IMR-90 (cell line): ENCODE data around the gene GCK. TPM values are rescaled to one million over a fixed set of nuclear protein-coding genes. Genes with fewer than 3 reads are reported as not detected.

ENCODE experiments used
- ATAC-seq: fragments of 200-7000 bp; cut with Tn5 transposase; 2 replicates; pipeline ENCODE4 v1.9.1; 2020; ENCODE audit warnings: low read depth, mild to moderate bottlenecking, moderate library complexity
- BruUV-seq: library from RNA; stranded (reverse); fragments of 400-500 nt; replicated peaks from 2 replicates; lab custom pipeline; 2021; lab: Mats Ljungman, UMichigan
- CTCF ChIA-PET: fragments of 300-600 bp; formaldehyde crosslinking; extraction: SDS; loops from one replicate; lab custom pipeline; 2021; ENCODE audit warnings: antibody characterized with exemption; lab: Yijun Ruan, JAX
- POLR2A ChIA-PET: fragments of 300-600 bp; sonication (Branson Sonifier 250); formaldehyde crosslinking; loops from one replicate; lab custom pipeline; 2022; ENCODE audit warnings: antibody characterized with exemption; ENCODE audit not compliant: unreplicated experiment; lab: Charles Lee
- DNase-seq: peaks from one replicate; pipeline ENCODE4 v3.0.0; 2013
- H2AFZ ChIP-seq: replicated peaks from 2 replicates; pipeline ENCODE3; 2013; ENCODE audit warnings: low read length, mild to moderate bottlenecking; ENCODE audit not compliant: poor library complexity
- H2AK5ac ChIP-seq: 2 replicates; pipeline ENCODE4 v1.6.1; 2013; ENCODE audit warnings: low read depth, low read length, inconsistent platforms
- H2AK9ac ChIP-seq: replicated peaks from 2 replicates; pipeline ENCODE3; 2013; ENCODE audit warnings: mild to moderate bottlenecking, low read depth, low read length, moderate library complexity; ENCODE audit not compliant: poor library complexity
- H2BK120ac ChIP-seq: 2 replicates; pipeline ENCODE4 v1.6.1; 2013; ENCODE audit warnings: low read depth, low read length, inconsistent platforms
- H2BK15ac ChIP-seq: 3 replicates; pipeline ENCODE4 v1.6.1; 2013; ENCODE audit warnings: low read depth, low read length, inconsistent platforms
- H2BK20ac ChIP-seq: 2 replicates; pipeline ENCODE4 v1.6.1; 2013; ENCODE audit warnings: low read depth, mild to moderate bottlenecking, inconsistent platforms, low read length, moderate library complexity
- H2BK5ac ChIP-seq: 2 replicates; pipeline ENCODE4 v1.6.1; 2013; ENCODE audit warnings: mild to moderate bottlenecking, low read depth, low read length, inconsistent platforms; ENCODE audit not compliant: poor library complexity, severe bottlenecking
- H3K14ac ChIP-seq: replicated peaks from 2 replicates; pipeline ENCODE4 v1.6.1; 2013; ENCODE audit warnings: low read depth, low read length, inconsistent platforms
- H3K18ac ChIP-seq: 2 replicates; pipeline ENCODE4 v1.6.1; 2013; ENCODE audit warnings: low read depth, low read length, control low read depth
- H3K23ac ChIP-seq: 2 replicates; pipeline ENCODE4 v1.6.1; 2013; ENCODE audit warnings: low read depth, low read length, inconsistent platforms
- H3K27ac ChIP-seq: 2 replicates; pipeline ENCODE4 v1.5.1; 2013; ENCODE audit warnings: mild to moderate bottlenecking, control low read depth, low read length; ENCODE audit not compliant: insufficient read depth
- H3K27me3 ChIP-seq: 2 replicates; pipeline ENCODE4 v1.6.1; 2013; ENCODE audit warnings: low read length; ENCODE audit not compliant: control insufficient read depth, insufficient read depth
- H3K36me3 ChIP-seq: 2 replicates; pipeline ENCODE4 v1.6.1; 2013; ENCODE audit warnings: low read length, mixed read lengths; ENCODE audit not compliant: control insufficient read depth, insufficient read depth
- H3K4ac ChIP-seq: 2 replicates; pipeline ENCODE4 v1.6.1; 2013; ENCODE audit warnings: low read depth, low read length, inconsistent platforms
- H3K4me1 ChIP-seq: 2 replicates; pipeline ENCODE4 v1.6.1; 2013; ENCODE audit warnings: low read length, mixed read lengths; ENCODE audit not compliant: control insufficient read depth, insufficient read depth
- H3K4me2 ChIP-seq: 2 replicates; pipeline ENCODE4 v1.6.1; 2013; ENCODE audit warnings: low read depth, mild to moderate bottlenecking, control low read depth, low read length, moderate library complexity
- H3K4me3 ChIP-seq: 2 replicates; pipeline ENCODE4 v1.5.1; 2013; ENCODE audit warnings: low read depth, mild to moderate bottlenecking, control low read depth, low read length, moderate library complexity; ENCODE audit not compliant: insufficient read depth
- H3K56ac ChIP-seq: 2 replicates; pipeline ENCODE4 v1.6.1; 2013; ENCODE audit warnings: low read length, inconsistent platforms; ENCODE audit not compliant: insufficient read depth; ENCODE audit errors: extremely low read depth
- H3K79me1 ChIP-seq, 2 experiments: 2 replicates each; pipeline ENCODE4 v1.6.1; 2013; ENCODE audit warnings: low read length in 2 of 2, inconsistent platforms in 1 of 2, low read depth in 1 of 2
- H3K9ac ChIP-seq: 2 replicates; pipeline ENCODE4 v1.6.1; 2013; ENCODE audit warnings: low read depth, low read length, control low read depth
- H3K9me1 ChIP-seq: 2 replicates; pipeline ENCODE4 v1.6.1; 2013; ENCODE audit warnings: low read length, inconsistent platforms; ENCODE audit not compliant: insufficient read depth
- H3K9me3 ChIP-seq: 2 replicates; pipeline ENCODE4 v1.6.1; 2013; ENCODE audit warnings: low read length; ENCODE audit not compliant: control insufficient read depth, insufficient read depth
- H4K20me1 ChIP-seq: 2 replicates; pipeline ENCODE4 v1.6.1; 2013; ENCODE audit warnings: low read length, inconsistent platforms; ENCODE audit not compliant: insufficient read depth
- H4K5ac ChIP-seq: 2 replicates; pipeline ENCODE4 v1.6.1; 2013; ENCODE audit warnings: mild to moderate bottlenecking, low read depth, low read length, control low read depth
- H4K8ac ChIP-seq, 2 experiments: 2 replicates each; pipeline ENCODE4 v1.6.1; 2013; ENCODE audit warnings: low read depth in 2 of 2, low read length in 2 of 2, control low read depth in 1 of 2, inconsistent platforms in 1 of 2
- H4K91ac ChIP-seq: 2 replicates; pipeline ENCODE4 v1.6.1; 2013; ENCODE audit warnings: low read depth, low read length, inconsistent platforms; ENCODE audit not compliant: insufficient read depth
- BHLHE40 ChIP-seq: fragments of 150-350 bp; IDR thresholded peaks from 2 replicates; pipeline ENCODE4 v1.6.1; 2016; ENCODE audit warnings: mild to moderate bottlenecking, low read depth, low read length
- FOS ChIP-seq: fragments of 150-350 bp; IDR thresholded peaks from 2 replicates; pipeline ENCODE4 v1.6.1; 2016; ENCODE audit warnings: low read depth, low read length
- MAZ ChIP-seq: IDR thresholded peaks from 2 replicates; pipeline ENCODE4 v1.6.1; 2012; ENCODE audit warnings: low read depth, mild to moderate bottlenecking, low read length, improper control_type of control experiment, moderate library complexity, borderline replicate concordance
- MXI1 ChIP-seq: IDR thresholded peaks from 2 replicates; pipeline ENCODE4 v1.6.1; 2012; ENCODE audit warnings: low read depth, mild to moderate bottlenecking, low read length, moderate library complexity, borderline replicate concordance
- NFE2L2 ChIP-seq: fragments of 150-350 bp; IDR thresholded peaks from 2 replicates; pipeline ENCODE4 v1.6.1; 2016; ENCODE audit warnings: low read depth, mild to moderate bottlenecking, low read length
- POLR2A ChIP-seq: IDR thresholded peaks from 2 replicates; pipeline ENCODE4 v1.6.1; 2012; ENCODE audit warnings: mild to moderate bottlenecking, low read depth, low read length
- RCOR1 ChIP-seq: IDR thresholded peaks from 2 replicates; pipeline ENCODE4 v1.6.1; 2012; ENCODE audit warnings: mild to moderate bottlenecking, low read length, improper control_type of control experiment; ENCODE audit not compliant: insufficient replicate concordance
- RFX5 ChIP-seq: IDR thresholded peaks from 2 replicates; pipeline ENCODE4 v1.8.0; 2012; ENCODE audit warnings: low read depth, mild to moderate bottlenecking, low read length, moderate library complexity
- SMC3 ChIP-seq: fragments of 150-350 bp; IDR thresholded peaks from 2 replicates; pipeline ENCODE4 v1.6.1; 2016; ENCODE audit warnings: low read depth, mild to moderate bottlenecking, antibody characterized with exemption, low read length, moderate library complexity
- WGBS, 2 experiments: methylation state at CpG; one replicate each; pipeline versions ENCODE4 v1.1.5 to v1.1.7; 2013; ENCODE audit warnings: missing lambda C conversion rate in 2 of 2; ENCODE audit not compliant: insufficient read length in 1 of 2; ENCODE audit errors: extremely low coverage in 2 of 2; 5-methylcytosine and 5-hydroxymethylcytosine counted together
- dilution Hi-C: fragments of 300-500 bp; cut with HindIII; formaldehyde crosslinking; loops from one replicate; pipeline ENCODE4 v1.14.3; 2018; ENCODE audit warnings: low sequenced_read_pairs; ENCODE audit not compliant: unreplicated experiment
- in situ Hi-C: fragments of 300-500 bp; cut with MboI; formaldehyde crosslinking; loops from 3 replicates; pipeline ENCODE4 v1.14.3; 2019; ENCODE audit warnings: low sequenced_read_pairs, inconsistent platforms, mixed read lengths
- intact Hi-C: fragments of 100-400 bp; cut with micrococcal nuclease; formaldehyde crosslinking; loops from 2 replicates; pipeline ENCODE4 v1.10.0; 2022
- polyA plus RNA-seq, 3 experiments: library from polyadenylated mRNA; depleted of rRNA; stranded (reverse); fragments of >200 nt; gene quantifications; 2 replicates each; pipeline ENCODE4 v1.2.3, GENCODE V29; 2012; ENCODE audit warnings: low replicate concordance in 1 of 3
- total RNA-seq: library from RNA; depleted of rRNA; stranded (reverse); fragments of >200 nt; gene quantifications from 2 replicates; pipeline ENCODE4 v1.2.3, GENCODE V29; 2012
- TF ChIP-seq, protein P1 (sequence below): fragments of 150-350 bp; IDR thresholded peaks from 2 replicates; pipeline ENCODE4 v1.6.1; 2016; ENCODE audit warnings: low read depth, mild to moderate bottlenecking, low read length, moderate library complexity, borderline replicate concordance
- TF ChIP-seq, protein P2 (sequence below): conservative IDR thresholded peaks from 2 replicates; pipeline ENCODE4 v1.5.1; 2012; ENCODE audit warnings: mild to moderate bottlenecking, low read depth, low read length, improper control_type of control experiment
- TF ChIP-seq, protein P3 (sequence below): fragments of 150-350 bp; IDR thresholded peaks from 2 replicates; pipeline ENCODE4 v1.6.1; 2017; ENCODE audit warnings: mild to moderate bottlenecking, antibody characterized with exemption, low read length, low read depth

GCK gene
- total and polyA plus RNA-seq, 2 of the 4 experiments (the other 2 are of a cell fraction), result 0.14 to 0.18 TPM

DNA sequence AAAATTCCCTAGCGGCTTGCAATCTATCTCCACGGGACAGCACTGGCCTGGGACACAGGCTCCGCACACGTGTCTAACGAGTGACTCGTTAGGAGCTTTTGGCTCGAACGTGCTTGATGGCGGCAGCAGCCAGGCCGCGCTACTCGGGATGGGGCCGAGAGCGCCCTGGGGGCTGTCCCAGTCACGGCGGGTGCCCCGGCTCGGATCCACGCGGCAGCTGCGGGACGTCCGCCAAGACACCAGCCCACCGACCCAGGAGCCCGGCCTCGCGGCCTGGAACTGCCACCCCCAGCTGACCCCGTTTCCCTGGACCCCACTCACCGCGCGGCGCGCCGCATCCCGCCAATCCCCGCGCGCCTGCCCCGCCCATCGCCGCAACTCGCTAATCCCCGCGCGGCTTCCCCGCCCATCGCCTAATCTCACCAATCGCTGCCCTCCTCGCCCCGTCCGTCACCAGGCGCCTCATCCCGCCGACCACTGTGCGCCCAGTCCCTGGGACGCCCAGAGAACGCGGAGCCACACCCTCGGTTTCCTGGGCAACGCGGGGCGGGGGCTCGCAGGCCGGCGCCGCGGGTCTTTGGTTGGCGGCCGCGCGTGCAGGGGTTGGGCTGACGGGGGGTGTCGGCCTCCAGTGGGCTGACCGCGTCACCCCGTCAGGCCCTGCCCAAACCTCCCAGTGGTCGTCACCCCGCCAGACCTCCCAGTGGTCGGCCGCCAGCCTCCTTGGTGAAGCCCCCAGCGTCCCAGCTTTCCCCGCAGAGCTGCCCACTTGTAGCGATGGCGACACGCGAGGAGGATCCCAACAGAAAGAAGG lies 65.8 kb downstream of the GCK start, which contains the start of gene POLD2:
Gene POLD2 (minus strand): TSS at position 359 of the 814 bp plus-strand sequence. CDS start 1,495 bp downstream, outside the sequence.
- H3K4ac ChIP-seq, result peak within 1 kb of the TSS; percentile 83
- H4K5ac ChIP-seq, result peak within 1 kb of the TSS; percentile 47
- peak; percentile 92 for DNase-seq
- H2AK5ac ChIP-seq, result peak within 1 kb of the TSS; percentile 47; the same call in 1 of the 2 replicates
- ChIA-PET POLR2A (no interaction called here), CTCF (interaction anchor here (1.0 kb wide), 1 partner anchor 73 kb away, joined by 3 read pairs; no protein-coding TSS in a partner anchor)
- H3K4me3 ChIP-seq, result peak within 1 kb of the TSS; percentile 92
- peak within 1 kb of the TSS; percentile 91 for H3K14ac ChIP-seq
- peak within 1 kb of the TSS; percentile 0; the same call in 1 of the 2 replicates for H3K18ac ChIP-seq
- intact Hi-C loops, result loop anchor here (1.0 to 2.0 kb wide), 2 partner anchors 41 to 51 kb away; partner anchors contain the start of gene POLM
- H3K9ac ChIP-seq, result peak within 1 kb of the TSS; percentile 77
- H4K20me1 ChIP-seq, result no peaks in the 10 kb centered on the region; the same call in 1 of the 2 replicates
- peaks cover 16% of the 10 kb centered on the region for H3K9me1 ChIP-seq
- no peak within 1 kb of the TSS for H2BK15ac ChIP-seq
- TF ChIP-seq, protein P1, sequence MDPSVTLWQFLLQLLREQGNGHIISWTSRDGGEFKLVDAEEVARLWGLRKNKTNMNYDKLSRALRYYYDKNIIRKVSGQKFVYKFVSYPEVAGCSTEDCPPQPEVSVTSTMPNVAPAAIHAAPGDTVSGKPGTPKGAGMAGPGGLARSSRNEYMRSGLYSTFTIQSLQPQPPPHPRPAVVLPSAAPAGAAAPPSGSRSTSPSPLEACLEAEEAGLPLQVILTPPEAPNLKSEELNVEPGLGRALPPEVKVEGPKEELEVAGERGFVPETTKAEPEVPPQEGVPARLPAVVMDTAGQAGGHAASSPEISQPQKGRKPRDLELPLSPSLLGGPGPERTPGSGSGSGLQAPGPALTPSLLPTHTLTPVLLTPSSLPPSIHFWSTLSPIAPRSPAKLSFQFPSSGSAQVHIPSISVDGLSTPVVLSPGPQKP, result no peak
- TF ChIP-seq BHLHE40 (peak; percentile 80), NFE2L2 (no peak), POLR2A (peak; percentile 61), SMC3 (0 out of 2 replicates have a peak, but pooled peaks have one; percentile 4), RFX5 (peak; percentile 85), MAZ (peak; percentile 93), FOS (no peak), MXI1 (peak; percentile 97), RCOR1 (peak; percentile 19)
- TF ChIP-seq, protein P2, sequence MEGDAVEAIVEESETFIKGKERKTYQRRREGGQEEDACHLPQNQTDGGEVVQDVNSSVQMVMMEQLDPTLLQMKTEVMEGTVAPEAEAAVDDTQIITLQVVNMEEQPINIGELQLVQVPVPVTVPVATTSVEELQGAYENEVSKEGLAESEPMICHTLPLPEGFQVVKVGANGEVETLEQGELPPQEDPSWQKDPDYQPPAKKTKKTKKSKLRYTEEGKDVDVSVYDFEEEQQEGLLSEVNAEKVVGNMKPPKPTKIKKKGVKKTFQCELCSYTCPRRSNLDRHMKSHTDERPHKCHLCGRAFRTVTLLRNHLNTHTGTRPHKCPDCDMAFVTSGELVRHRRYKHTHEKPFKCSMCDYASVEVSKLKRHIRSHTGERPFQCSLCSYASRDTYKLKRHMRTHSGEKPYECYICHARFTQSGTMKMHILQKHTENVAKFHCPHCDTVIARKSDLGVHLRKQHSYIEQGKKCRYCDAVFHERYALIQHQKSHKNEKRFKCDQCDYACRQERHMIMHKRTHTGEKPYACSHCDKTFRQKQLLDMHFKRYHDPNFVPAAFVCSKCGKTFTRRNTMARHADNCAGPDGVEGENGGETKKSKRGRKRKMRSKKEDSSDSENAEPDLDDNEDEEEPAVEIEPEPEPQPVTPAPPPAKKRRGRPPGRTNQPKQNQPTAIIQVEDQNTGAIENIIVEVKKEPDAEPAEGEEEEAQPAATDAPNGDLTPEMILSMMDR, result no peak
- TF ChIP-seq, protein P3, sequence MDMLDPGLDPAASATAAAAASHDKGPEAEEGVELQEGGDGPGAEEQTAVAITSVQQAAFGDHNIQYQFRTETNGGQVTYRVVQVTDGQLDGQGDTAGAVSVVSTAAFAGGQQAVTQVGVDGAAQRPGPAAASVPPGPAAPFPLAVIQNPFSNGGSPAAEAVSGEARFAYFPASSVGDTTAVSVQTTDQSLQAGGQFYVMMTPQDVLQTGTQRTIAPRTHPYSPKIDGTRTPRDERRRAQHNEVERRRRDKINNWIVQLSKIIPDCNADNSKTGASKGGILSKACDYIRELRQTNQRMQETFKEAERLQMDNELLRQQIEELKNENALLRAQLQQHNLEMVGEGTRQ, result peak; percentile 67
- 0% methylated on average over 49 of the region's 86 CpGs; no CpG with 5 or more reads in 1 of the 2 experiments for WGBS, 2 experiments
- H3K23ac ChIP-seq, result peak within 1 kb of the TSS; percentile 93
- H3K27me3 ChIP-seq, result no peaks in the 10 kb centered on the region
- peaks cover 4% of the 10 kb centered on the region for H3K9me3 ChIP-seq
- peak within 1 kb of the TSS; percentile 76 for H2BK5ac ChIP-seq
- H3K36me3 ChIP-seq, result peaks cover 18% of the 10 kb centered on the region
- H3K56ac ChIP-seq, result peak within 1 kb of the TSS; percentile 76
- peak within 1 kb of the TSS; percentile 98 for H2AFZ ChIP-seq
- H3K4me1 ChIP-seq, result peaks cover 6% of the 10 kb centered on the region
- in situ Hi-C loops, result loop anchor here (10.0 kb wide), 1 partner anchor 71 kb away; no protein-coding TSS in a partner anchor
- peak within 1 kb of the TSS; percentile 19; the same call in 1 of the 2 replicates for H2BK120ac ChIP-seq
- no TSS peak for BruUV-seq
- H2AK9ac ChIP-seq, result peak within 1 kb of the TSS; percentile 96
- H4K91ac ChIP-seq, result peak within 1 kb of the TSS; percentile 73
- ATAC-seq, result peak; percentile 100
- peaks cover 17 to 44% of the 10 kb centered on the region in 2 experiments for H3K79me1 ChIP-seq
- H4K8ac ChIP-seq, result peak within 1 kb of the TSS; percentile 56 to 87
- dilution Hi-C loops, result no loop called here
- peak within 1 kb of the TSS; percentile 99 for H3K4me2 ChIP-seq
- peak within 1 kb of the TSS; percentile 62 for H3K27ac ChIP-seq
- no peak within 1 kb of the TSS for H2BK20ac ChIP-seq
